Fibroblast of villous mesenchyme (primary cell): ENCODE data around the gene OPN4. TPM values are rescaled to one million over a fixed set of nuclear protein-coding genes. Genes with fewer than 3 reads are reported as not detected.
"Not testable (repeated sequence)": the region's sequence is repeated elsewhere in the genome, so short reads cannot be mapped to it uniquely, and the experiment has no call there.

Experiments used
- DNase-seq: peaks from one replicate; pipeline ENCODE4 v3.0.0-alpha.2; 2010; ENCODE audit warnings: low read depth
- H3K4me3 ChIP-seq: 2 replicates; pipeline ENCODE4 v1.5.1; 2011; ENCODE audit warnings: low read depth, mild to moderate bottlenecking, low read length
- CTCF ChIP-seq: IDR thresholded peaks from 2 replicates; pipeline ENCODE4 v1.5.1; 2012; ENCODE audit warnings: low read depth, mild to moderate bottlenecking, low read length; ENCODE audit not compliant: insufficient read depth
- total RNA-seq: library from RNA; depleted of rRNA; stranded (reverse); fragments of >200 nt; gene quantifications from 2 replicates; pipeline ENCODE4 v1.2.3, GENCODE V29; 2012

Gene OPN4
- total RNA-seq, 1 donor, result not detected

- H3K4me3 ChIP-seq, result no peak overlapping the region
- no peak for DNase-seq
- no peak for TF ChIP-seq CTCF
Measured at GRCh38 chr10:86614853-86615252, 39.5 kb upstream of the OPN4 start.

- DNase-seq, H3K4me3 ChIP-seq: not testable (repeated sequence)
Measured at GRCh38 chr10:86617278-86617677, 37.1 kb upstream of the OPN4 start.

GRCh38 chr10:86628311-86628710 lies 26.0 kb upstream of the OPN4 start:
- no peak for TF ChIP-seq CTCF
- H3K4me3 ChIP-seq, result no peak overlapping the region
- no peak for DNase-seq

- no peak for DNase-seq
- H3K4me3 ChIP-seq, result no peak overlapping the region
- TF ChIP-seq CTCF, result no peak
Measured at GRCh38 chr10:86630079-86630478, 24.3 kb upstream of the OPN4 start.

GRCh38 chr10:86632009-86632800 lies 22.1 kb upstream of the OPN4 start:
- peak; percentile 29 for TF ChIP-seq CTCF
- H3K4me3 ChIP-seq, result no peak overlapping the region
- DNase-seq, result no peak

- H3K4me3 ChIP-seq, result no peak overlapping the region
- no peak for TF ChIP-seq CTCF
- no peak for DNase-seq
Measured at GRCh38 chr10:86632951-86633350, 21.4 kb upstream of the OPN4 start.

GRCh38 chr10:86635402-86635801 lies 18.9 kb upstream of the OPN4 start:
- DNase-seq, result peak; percentile 66
- TF ChIP-seq CTCF, result no peak
- no peak overlapping the region for H3K4me3 ChIP-seq
